ENCODE measurements around the gene FCHO2.

FCHO2 gene

DNA sequence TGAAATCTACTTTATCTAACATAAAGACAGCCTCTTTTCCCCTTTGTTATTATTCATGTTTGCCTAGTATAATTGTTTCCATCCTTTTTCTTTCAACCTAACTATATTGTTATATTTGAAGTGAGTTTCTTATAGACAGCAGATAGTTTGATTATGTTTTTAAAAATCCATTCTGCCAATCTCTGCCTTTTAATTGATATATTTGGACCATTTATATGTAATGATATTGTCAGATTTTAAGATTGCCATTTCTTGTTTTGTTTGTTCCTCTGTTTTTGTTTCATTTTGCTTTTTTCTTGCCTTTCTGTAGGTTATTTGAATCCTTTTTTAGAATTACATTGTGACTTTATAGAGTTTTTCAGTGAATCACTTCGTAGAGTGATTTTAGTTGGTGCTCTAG lies 89.8 kb downstream of the FCHO2 start:
- DNase-seq (ENCODE audit: low read depth), result no peak
- no peak for TF ChIP-seq CTCF (conservative IDR thresholded peaks at IDR 0.05; ENCODE audit: low read depth, low read length)
- no peak overlapping the region for H3K4me3 ChIP-seq (ENCODE audit: low read depth, low read length)

DNA sequence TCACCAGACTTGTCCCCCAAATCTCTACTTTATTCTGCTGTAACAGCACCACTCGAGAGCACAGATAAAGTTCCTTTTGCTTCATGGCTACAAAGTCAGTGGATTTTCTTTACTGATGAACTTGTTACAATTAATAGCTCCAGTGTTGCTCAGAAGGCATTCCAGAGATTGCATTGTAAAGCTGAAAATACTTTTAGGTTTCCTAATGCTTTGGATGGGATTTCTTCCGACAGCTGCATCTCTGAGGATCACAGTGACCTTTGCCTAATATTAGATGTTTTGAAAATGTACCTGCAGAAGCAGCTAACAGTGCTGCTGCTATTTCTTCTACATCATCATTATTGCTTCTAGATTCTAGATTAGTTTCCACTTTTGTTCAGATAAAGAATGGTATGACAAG lies 105.8 kb downstream of the FCHO2 start:
- DNase-seq (ENCODE audit: low read depth), result peak; percentile 25
- no peak for TF ChIP-seq CTCF (conservative IDR thresholded peaks at IDR 0.05; ENCODE audit: low read depth, low read length)
- H3K4me3 ChIP-seq (ENCODE audit: low read depth, low read length), result no peak overlapping the region

- H3K4me3 ChIP-seq (ENCODE audit: low read depth, low read length), result no peak overlapping the region
- no peak for TF ChIP-seq CTCF (conservative IDR thresholded peaks at IDR 0.05; ENCODE audit: low read depth, low read length)
- peak; percentile 73 for DNase-seq (ENCODE audit: low read depth)
Measured at GRCh38 chr5:73066466-73066865, 110.6 kb downstream of the FCHO2 start.

- no peak overlapping the region for H3K4me3 ChIP-seq (ENCODE audit: low read depth, low read length)
- TF ChIP-seq CTCF (conservative IDR thresholded peaks at IDR 0.05; ENCODE audit: low read depth, low read length), result no peak
- peak; percentile 49 for DNase-seq (ENCODE audit: low read depth)
Measured at GRCh38 chr5:73067213-73067612, 111.4 kb downstream of the FCHO2 start.

DNA sequence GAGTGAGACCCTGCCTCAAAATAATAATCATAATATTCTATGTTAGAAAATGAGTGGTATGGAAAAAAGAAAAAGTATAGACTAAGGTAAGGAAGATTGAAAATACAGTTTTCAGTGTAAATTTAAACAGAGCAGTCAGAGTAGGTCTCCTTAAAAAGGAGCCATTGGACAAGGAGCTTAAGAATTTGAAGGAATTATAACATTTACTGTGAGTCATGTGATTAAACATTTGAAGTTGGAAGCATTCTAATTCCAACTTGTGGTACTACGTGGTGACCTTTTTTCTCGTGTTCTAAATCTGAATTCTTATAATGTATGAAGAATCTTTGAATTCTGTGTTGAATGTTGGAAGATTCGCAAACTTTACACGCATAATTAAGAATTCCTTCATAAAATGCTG lies 125.3 kb downstream of the FCHO2 start:
- no peak for TF ChIP-seq CTCF (conservative IDR thresholded peaks at IDR 0.05; ENCODE audit: low read depth, low read length)
- H3K4me3 ChIP-seq (ENCODE audit: low read depth, low read length), result no peak overlapping the region
- DNase-seq (ENCODE audit: low read depth), result no peak

- no peak for DNase-seq (ENCODE audit: low read depth)
- no peak overlapping the region for H3K4me3 ChIP-seq (ENCODE audit: low read depth, low read length)
- TF ChIP-seq CTCF (conservative IDR thresholded peaks at IDR 0.05; ENCODE audit: low read depth, low read length), result no peak
Measured at GRCh38 chr5:73088026-73088425, 132.2 kb downstream of the FCHO2 start.

DNA sequence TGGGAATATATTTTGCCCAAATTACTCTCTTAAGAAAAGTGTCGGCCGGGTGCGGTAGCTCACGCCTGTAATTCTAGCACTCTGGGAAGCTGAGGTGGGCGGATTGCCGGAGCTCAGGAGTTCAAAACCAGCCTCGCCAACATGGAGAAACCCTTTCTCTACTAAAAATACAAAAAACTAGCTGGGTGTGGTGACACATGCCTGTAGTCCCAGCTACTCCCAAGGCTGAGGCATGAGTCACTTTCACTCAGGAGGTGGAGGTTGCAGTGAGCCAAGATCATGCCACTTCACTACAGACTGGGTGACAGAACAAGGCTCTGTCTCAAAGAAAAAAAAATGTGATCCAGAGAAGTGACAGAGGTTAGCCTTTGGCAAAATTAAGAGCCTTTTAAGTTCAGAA lies 138.1 kb downstream of the FCHO2 start:
- no peak overlapping the region for H3K4me3 ChIP-seq (ENCODE audit: low read depth, low read length)
- TF ChIP-seq CTCF (conservative IDR thresholded peaks at IDR 0.05; ENCODE audit: low read depth, low read length), result no peak
- DNase-seq (ENCODE audit: low read depth), result peak; percentile 57
